Thyroid gland (tissue), 4 donors: ENCODE results near the gene RAMAC.

Experiments
- POLR2A ChIP-seq, 2 donors: fragments of 450-650 bp; IDR thresholded peaks; one replicate each; pipeline ENCODE4 v1.6.1; 2017; ENCODE audit warnings: antibody characterized with exemption in 2 of 2, mild to moderate bottlenecking in 2 of 2, moderate library complexity in 1 of 2
- TF ChIP-seq, protein P1 (sequence below), 6 experiments: fragments of 200-600 bp in 3 of 6; fragments of 450-650 bp in 3 of 6; sonication (generic) in 3 of 6; IDR thresholded peaks; one replicate each; pipeline ENCODE4 v1.5.1; 2016 to 2019; ENCODE audit warnings: antibody characterized with exemption in 6 of 6, mild to moderate bottlenecking in 2 of 6, inconsistent platforms in 1 of 6, moderate library complexity in 1 of 6

DNA sequence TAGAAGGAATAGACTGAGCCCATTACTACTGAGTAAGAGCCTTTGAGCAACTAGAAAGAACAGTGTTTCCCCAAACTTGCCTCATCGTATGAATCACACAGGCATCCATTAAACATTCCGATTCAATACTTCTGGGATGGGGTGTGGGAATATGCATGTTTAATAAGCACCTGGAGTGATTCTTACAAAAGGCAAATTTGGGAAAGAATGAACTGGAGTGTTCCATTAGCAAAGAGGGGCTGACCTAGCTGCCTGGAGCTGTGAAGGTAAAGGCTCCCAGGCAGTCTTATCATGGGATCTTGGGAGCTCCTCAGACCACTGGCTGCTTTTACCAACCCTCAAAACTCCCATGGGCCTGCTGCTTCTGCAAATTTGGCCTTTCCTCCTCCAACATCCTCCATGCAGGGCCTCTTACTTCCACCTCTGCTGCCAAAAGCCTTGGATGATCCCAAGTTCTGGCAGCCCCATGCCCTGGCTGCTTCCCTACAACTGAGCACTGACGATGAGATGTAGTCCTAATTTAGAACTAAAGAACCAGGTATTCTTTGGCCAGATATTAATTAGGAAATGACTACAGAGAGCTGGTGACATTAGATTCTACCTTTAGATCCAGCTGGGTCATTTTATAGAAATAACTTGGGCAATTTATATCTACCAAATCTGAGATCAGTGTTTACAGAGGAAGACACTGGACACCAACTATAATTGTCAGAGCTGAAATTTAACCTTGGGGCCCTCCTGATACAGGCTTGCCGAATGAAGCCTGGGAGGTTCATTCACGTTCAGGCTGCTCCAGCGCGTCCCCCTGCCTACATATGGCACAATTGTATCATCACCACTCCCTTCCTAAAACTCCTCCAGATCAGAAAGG lies 22.3 kb upstream of the RAMAC start:
- TF ChIP-seq POLR2A (IDR thresholded peaks at IDR 0.05), result no peak
- TF ChIP-seq, protein P1, sequence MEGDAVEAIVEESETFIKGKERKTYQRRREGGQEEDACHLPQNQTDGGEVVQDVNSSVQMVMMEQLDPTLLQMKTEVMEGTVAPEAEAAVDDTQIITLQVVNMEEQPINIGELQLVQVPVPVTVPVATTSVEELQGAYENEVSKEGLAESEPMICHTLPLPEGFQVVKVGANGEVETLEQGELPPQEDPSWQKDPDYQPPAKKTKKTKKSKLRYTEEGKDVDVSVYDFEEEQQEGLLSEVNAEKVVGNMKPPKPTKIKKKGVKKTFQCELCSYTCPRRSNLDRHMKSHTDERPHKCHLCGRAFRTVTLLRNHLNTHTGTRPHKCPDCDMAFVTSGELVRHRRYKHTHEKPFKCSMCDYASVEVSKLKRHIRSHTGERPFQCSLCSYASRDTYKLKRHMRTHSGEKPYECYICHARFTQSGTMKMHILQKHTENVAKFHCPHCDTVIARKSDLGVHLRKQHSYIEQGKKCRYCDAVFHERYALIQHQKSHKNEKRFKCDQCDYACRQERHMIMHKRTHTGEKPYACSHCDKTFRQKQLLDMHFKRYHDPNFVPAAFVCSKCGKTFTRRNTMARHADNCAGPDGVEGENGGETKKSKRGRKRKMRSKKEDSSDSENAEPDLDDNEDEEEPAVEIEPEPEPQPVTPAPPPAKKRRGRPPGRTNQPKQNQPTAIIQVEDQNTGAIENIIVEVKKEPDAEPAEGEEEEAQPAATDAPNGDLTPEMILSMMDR (IDR thresholded peaks at IDR 0.05), result no peak
